Esophagus muscularis mucosa (tissue), 4 donors: Measurements from ENCODE around the gene BBX. TPM values are rescaled to one million over a fixed set of nuclear protein-coding genes. Genes with fewer than 3 reads are reported as not detected.
A peak's percentile ranks its signal among the peaks of the same experiment; 100 is the strongest.

ENCODE experiments used
- DNase-seq: peaks from one replicate; pipeline ENCODE4 v3.0.0-alpha.2; 2017; ENCODE audit errors: extremely low spot score
- H3K27ac ChIP-seq, 4 donors: fragments of 200-600 bp; sonication (generic); replicated peaks in 1 of 4; 1 replicate in 3 of 4; 2 replicates in 1 of 4; pipeline ENCODE4 v1.5.1; 2016 to 2019; ENCODE audit warnings: mild to moderate bottlenecking in 1 of 4
- H3K27me3 ChIP-seq, 4 donors: fragments of 200-600 bp; sonication (generic); one replicate each; pipeline versions ENCODE4 v1.5.1 to v1.6.0; 2016 to 2019
- H3K36me3 ChIP-seq, 4 donors: fragments of 200-600 bp; sonication (generic); one replicate each; pipeline ENCODE4 v1.5.1; 2016 to 2019
- H3K4me1 ChIP-seq, 4 donors: fragments of 200-600 bp; sonication (generic); one replicate each; pipeline ENCODE4 v1.5.1; 2016 to 2019
- H3K4me3 ChIP-seq, 4 donors: fragments of 200-600 bp; sonication (generic); 1 replicate in 2 of 4; 2 replicates in 2 of 4; pipeline ENCODE4 v1.5.1; 2016 to 2019; ENCODE audit warnings: mild to moderate bottlenecking in 4 of 4, moderate library complexity in 1 of 4
- H3K9me3 ChIP-seq, 4 donors: fragments of 200-600 bp; sonication (generic); 1 replicate in 3 of 4; 2 replicates in 1 of 4; pipeline ENCODE4 v1.5.1; 2016 to 2019
- EP300 ChIP-seq: sonication (generic); formaldehyde crosslinking; IDR thresholded peaks from one replicate; pipeline ENCODE4 v1.6.1; 2017; ENCODE audit warnings: antibody characterized with exemption
- POLR2A ChIP-seq: fragments of 450-650 bp; IDR thresholded peaks from one replicate; pipeline ENCODE4 v1.6.1; 2017; ENCODE audit warnings: antibody characterized with exemption, moderate library complexity, mild to moderate bottlenecking, low read depth
- POLR2AphosphoS5 ChIP-seq, 2 donors: sonication (generic); formaldehyde crosslinking; IDR thresholded peaks; one replicate each; pipeline ENCODE4 v1.6.1; 2017; ENCODE audit warnings: antibody characterized with exemption in 2 of 2
- WGBS: methylation state at CpG from one replicate; pipeline ENCODE4 v1.1.5; 2018; 5-methylcytosine and 5-hydroxymethylcytosine counted together
- intact Hi-C: fragments of 100-400 bp; cut with DNase I; formaldehyde crosslinking; loops from one replicate; pipeline ENCODE4 v1.15.1; 2023
- total RNA-seq, 4 donors: library from RNA; depleted of rRNA; stranded (reverse); fragments of >200 nt; gene quantifications; one replicate each; pipeline versions ENCODE4 v1.1.0 to v1.2.1, GENCODE V29; 2016
- TF ChIP-seq, protein P1 (sequence below), 3 experiments: fragments of 200-600 bp in 2 of 3; fragments of 450-650 bp in 1 of 3; sonication (generic) in 2 of 3; IDR thresholded peaks; one replicate each; pipeline ENCODE4 v1.5.1; 2017 to 2019; ENCODE audit warnings: antibody characterized with exemption in 3 of 3, mild to moderate bottlenecking in 2 of 3, moderate library complexity in 1 of 3

Gene BBX
- total RNA-seq, result 10 to 100 TPM; 49.2 to 78.9 (median 77.9) TPM

DNA sequence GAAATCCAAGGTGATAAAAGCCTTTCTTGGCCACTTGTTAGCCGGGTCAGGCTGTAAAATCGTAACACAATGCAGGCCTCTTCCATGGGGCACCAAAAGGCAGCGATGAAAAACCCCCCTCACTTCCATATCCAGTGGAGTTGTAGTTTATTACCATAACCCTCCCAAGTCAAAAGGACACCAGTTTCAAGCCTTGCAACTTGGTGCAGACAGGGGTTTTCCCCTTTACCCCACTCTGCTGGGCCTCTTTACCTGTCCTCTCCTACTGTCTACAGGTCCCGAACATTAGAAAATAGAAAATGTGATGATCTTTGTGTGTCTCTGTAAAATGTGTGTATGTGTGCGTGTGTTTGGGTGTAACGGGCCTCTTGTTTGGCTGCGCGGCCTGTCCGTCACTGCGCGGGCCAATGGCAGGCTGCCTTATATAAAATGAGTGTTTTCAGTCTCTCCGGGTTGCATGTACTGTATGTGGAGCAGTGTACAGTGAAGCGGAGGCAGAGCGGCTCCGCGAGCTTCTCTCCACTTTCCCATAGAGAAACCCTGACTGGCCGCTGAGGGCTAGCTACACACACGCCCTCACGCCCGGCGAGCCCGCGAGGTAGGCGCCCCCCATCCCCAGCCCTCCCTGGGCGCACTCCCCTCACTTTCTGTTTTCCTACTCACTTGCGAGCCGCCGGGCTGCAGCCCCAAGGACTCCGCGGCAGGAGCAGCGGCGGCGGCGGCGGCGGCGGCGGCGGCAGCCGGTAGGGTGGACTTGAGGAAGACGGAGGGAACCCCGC is at the start of gene BBX:
Gene BBX, plus strand, starts transcription at position 453 of the 779 bp plus-strand sequence. CDS start 187,499 bp downstream, outside the sequence.
- no peak for TF ChIP-seq EP300
- TF ChIP-seq, protein P1, sequence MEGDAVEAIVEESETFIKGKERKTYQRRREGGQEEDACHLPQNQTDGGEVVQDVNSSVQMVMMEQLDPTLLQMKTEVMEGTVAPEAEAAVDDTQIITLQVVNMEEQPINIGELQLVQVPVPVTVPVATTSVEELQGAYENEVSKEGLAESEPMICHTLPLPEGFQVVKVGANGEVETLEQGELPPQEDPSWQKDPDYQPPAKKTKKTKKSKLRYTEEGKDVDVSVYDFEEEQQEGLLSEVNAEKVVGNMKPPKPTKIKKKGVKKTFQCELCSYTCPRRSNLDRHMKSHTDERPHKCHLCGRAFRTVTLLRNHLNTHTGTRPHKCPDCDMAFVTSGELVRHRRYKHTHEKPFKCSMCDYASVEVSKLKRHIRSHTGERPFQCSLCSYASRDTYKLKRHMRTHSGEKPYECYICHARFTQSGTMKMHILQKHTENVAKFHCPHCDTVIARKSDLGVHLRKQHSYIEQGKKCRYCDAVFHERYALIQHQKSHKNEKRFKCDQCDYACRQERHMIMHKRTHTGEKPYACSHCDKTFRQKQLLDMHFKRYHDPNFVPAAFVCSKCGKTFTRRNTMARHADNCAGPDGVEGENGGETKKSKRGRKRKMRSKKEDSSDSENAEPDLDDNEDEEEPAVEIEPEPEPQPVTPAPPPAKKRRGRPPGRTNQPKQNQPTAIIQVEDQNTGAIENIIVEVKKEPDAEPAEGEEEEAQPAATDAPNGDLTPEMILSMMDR (IDR thresholded peaks at IDR 0.05), result no peak
- TF ChIP-seq POLR2A, result peak; percentile 51
- peak; percentile 93 to 94 for TF ChIP-seq POLR2AphosphoS5 (IDR thresholded peaks at IDR 0.05)
- intact Hi-C loops, result loop anchor here (2.0 to 10.0 kb wide), 4 partner anchors 92 to 280 kb away; no protein-coding TSS in a partner anchor
- Histone ChIP-seq H3K4me1 (peaks cover 9 to 24% (median 20%) of the 10 kb centered on the region in 4 donors), H3K9me3 (no peaks in the 10 kb centered on the region), H3K4me3 (peak within 1 kb of the TSS; percentile 76 to 95 (median 86)), H3K36me3 (no peaks in the 10 kb centered on the region), H3K27ac (peak within 1 kb of the TSS; percentile 90 to 97 (median 94)), H3K27me3 (no peaks in the 10 kb centered on the region)
- WGBS, result under 1% methylated on average over 23 of the region's 42 CpGs
- peak; percentile 99 for DNase-seq

GRCh38 chr3:107476462-107476861 is 46.3 kb upstream of the BBX start:
- no peaks in the 10 kb centered on the region for H3K4me1 ChIP-seq
- intact Hi-C loops, result no loop called here
- H3K36me3 ChIP-seq, result no peaks in the 10 kb centered on the region
- no peaks in the 10 kb centered on the region for H3K9me3 ChIP-seq
- TF ChIP-seq EP300 (no peak), POLR2AphosphoS5 (IDR thresholded peaks at IDR 0.05) (no peak), POLR2A (no peak)
- TF ChIP-seq, protein P1 (IDR thresholded peaks at IDR 0.05), result no peak
- no peak overlapping the region for H3K4me3 ChIP-seq
- no peak for DNase-seq
- H3K27ac ChIP-seq, result no peak overlapping the region
- H3K27me3 ChIP-seq, result no peaks in the 10 kb centered on the region

GRCh38 chr3:107487490-107487889 is 35.3 kb upstream of the BBX start:
- Histone ChIP-seq H3K36me3 (no peaks in the 10 kb centered on the region), H3K4me1 (no peaks in the 10 kb centered on the region), H3K27ac (no peak overlapping the region), H3K4me3 (no peak overlapping the region), H3K27me3 (no peaks in the 10 kb centered on the region), H3K9me3 (no peaks in the 10 kb centered on the region)
- TF ChIP-seq POLR2A (no peak), POLR2AphosphoS5 (IDR thresholded peaks at IDR 0.05) (no peak), EP300 (no peak)
- TF ChIP-seq, protein P1 (IDR thresholded peaks at IDR 0.05), result no peak
- 88% methylated on average over 2 of the region's 2 CpGs for WGBS
- no peak for DNase-seq
- intact Hi-C loops, result no loop called here

- Histone ChIP-seq H3K27ac (no peak overlapping the region), H3K36me3 (no peaks in the 10 kb centered on the region), H3K27me3 (no peaks in the 10 kb centered on the region), H3K4me3 (no peak overlapping the region), H3K9me3 (no peaks in the 10 kb centered on the region), H3K4me1 (no peaks in the 10 kb centered on the region)
- WGBS, result 90% methylated on average over 4 of the region's 4 CpGs
- no peak for DNase-seq
- TF ChIP-seq POLR2A (no peak), EP300 (no peak), POLR2AphosphoS5 (IDR thresholded peaks at IDR 0.05) (no peak)
- TF ChIP-seq, protein P1 (IDR thresholded peaks at IDR 0.05), result no peak
- intact Hi-C loops, result no loop called here
These were observed 33.8 kb upstream of the BBX start for GRCh38 chr3:107488942-107489341.
